HEK293 (cell line): ENCODE data around the gene HABP4.

ENCODE experiments used
- YY1 ChIP-seq: fragments of 450-650 bp; formaldehyde crosslinking; IDR thresholded peaks from 2 replicates; pipeline ENCODE4 v1.5.1; 2018; ENCODE audit warnings: missing biosample characterization, missing genetic modification characterization
- ZNF362 ChIP-seq: fragments of 450-650 bp; formaldehyde crosslinking; IDR thresholded peaks from 2 replicates; pipeline ENCODE4 v1.5.1; 2016; ENCODE audit warnings: missing biosample characterization, missing genetic modification characterization

GRCh38 chr9:96440671-96441199 is 9.2 kb upstream of the HABP4 start:
- no peak for TF ChIP-seq YY1 (tag by site-specific recombination)
- TF ChIP-seq ZNF362 (tag by site-specific recombination): no peak
